Erythroblast (primary cell): Measurements from ENCODE around the gene IL22.
A peak's percentile ranks its signal among the peaks of the same experiment; 100 is the strongest.

Source experiments
- DNase-seq, 2 experiments: peaks; one replicate each; lab custom pipeline; 2025; lab: John Stamatoyannopoulos, UW
- GATA1 ChIP-seq: IDR thresholded peaks from 2 replicates; pipeline ENCODE4 v1.6.1; 2011; ENCODE audit warnings: low read depth, mild to moderate bottlenecking, control low read depth, low read length, moderate library complexity
- POLR2A ChIP-seq: IDR thresholded peaks from 2 replicates; pipeline ENCODE4 v1.6.1; 2011; ENCODE audit warnings: mild to moderate bottlenecking, low read length

The IL22 gene

GRCh38 chr12:68272732-68273131 lies 19.3 kb upstream of the IL22 start:
- no peak for TF ChIP-seq POLR2A
- no peak for TF ChIP-seq GATA1
- DNase-seq: no peak

- TF ChIP-seq POLR2A (no peak), GATA1 (no peak)
- no peak for DNase-seq
Measured at GRCh38 chr12:68271346-68271745, 17.9 kb upstream of the IL22 start.

GRCh38 chr12:68270358-68270757 lies 17.0 kb upstream of the IL22 start:
- TF ChIP-seq POLR2A (no peak), GATA1 (no peak)
- DNase-seq: no peak

- DNase-seq: no peak
- no peak for TF ChIP-seq POLR2A
- TF ChIP-seq GATA1: no peak
Measured at GRCh38 chr12:68269779-68270178, 16.4 kb upstream of the IL22 start.

- TF ChIP-seq POLR2A (no peak), GATA1 (no peak)
- DNase-seq: no peak
Measured at GRCh38 chr12:68268967-68269366, 15.6 kb upstream of the IL22 start.

GRCh38 chr12:68267892-68268396 lies 14.5 kb upstream of the IL22 start:
- TF ChIP-seq GATA1 (no peak), POLR2A (no peak)
- peak in 1 of 2 experiments; percentile 16 for DNase-seq

GRCh38 chr12:68264857-68265256 lies 11.5 kb upstream of the IL22 start:
- DNase-seq: no peak
- TF ChIP-seq GATA1 (no peak), POLR2A (no peak)

- no peak for DNase-seq
- TF ChIP-seq GATA1 (no peak), POLR2A (no peak)
Measured at GRCh38 chr12:68264158-68264855, 10.9 kb upstream of the IL22 start.

GRCh38 chr12:68263366-68263765 lies 10.0 kb upstream of the IL22 start:
- no peak for DNase-seq
- TF ChIP-seq GATA1 (no peak), POLR2A (no peak)

- TF ChIP-seq GATA1 (no peak), POLR2A (no peak)
- DNase-seq: no peak
Measured at GRCh38 chr12:68261896-68262295, 8.5 kb upstream of the IL22 start.

GRCh38 chr12:68260153-68260552 lies 6.7 kb upstream of the IL22 start:
- no peak for TF ChIP-seq POLR2A
- TF ChIP-seq GATA1: no peak
- no peak for DNase-seq

- DNase-seq: no peak
- no peak for TF ChIP-seq GATA1
- TF ChIP-seq POLR2A: no peak
Measured at GRCh38 chr12:68259318-68259940, 6.0 kb upstream of the IL22 start.

- no peak for DNase-seq
- TF ChIP-seq POLR2A (no peak), GATA1 (no peak)
Measured at GRCh38 chr12:68252077-68252476, 1.3 kb downstream of the IL22 start.

- DNase-seq: no peak
- TF ChIP-seq POLR2A (no peak), GATA1 (no peak)
Measured at GRCh38 chr12:68250454-68250853, 3.0 kb downstream of the IL22 start.
